Thymus (tissue), 11 donors: ENCODE data around the gene PALD1. TPM values are rescaled to one million over a fixed set of nuclear protein-coding genes. Genes with fewer than 3 reads are reported as not detected.

ENCODE experiments used
- DNase-seq, 9 donors: peaks; one replicate each; pipeline ENCODE4 v3.0.0-alpha.2; 2013; ENCODE audit warnings: low spot score in 9 of 9, low read depth in 6 of 9, missing footprints in 1 of 9
- H3K27ac ChIP-seq, 2 donors: one replicate each; pipeline ENCODE4 v1.5.1; 2013; ENCODE audit warnings: control low read depth in 1 of 2, low read depth in 1 of 2, low read length in 1 of 2, mild to moderate bottlenecking in 1 of 2, moderate library complexity in 1 of 2
- H3K27me3 ChIP-seq, 2 donors: one replicate each; pipeline ENCODE4 v1.5.1; 2013; ENCODE audit warnings: low read length in 1 of 2; ENCODE audit not compliant: control insufficient read depth in 2 of 2, insufficient read depth in 1 of 2
- H3K36me3 ChIP-seq, 2 donors: one replicate each; pipeline ENCODE4 v1.5.1; 2013; ENCODE audit warnings: low read length in 1 of 2, mild to moderate bottlenecking in 1 of 2, moderate library complexity in 1 of 2; ENCODE audit not compliant: control insufficient read depth in 2 of 2, insufficient read depth in 2 of 2
- H3K4me1 ChIP-seq, 2 donors: one replicate each; pipeline ENCODE4 v1.5.1; 2013; ENCODE audit warnings: low read length in 2 of 2; ENCODE audit not compliant: control insufficient read depth in 2 of 2, insufficient read depth in 2 of 2
- H3K4me3 ChIP-seq, 2 donors: one replicate each; pipeline ENCODE4 v1.5.1; 2013; ENCODE audit warnings: low read length in 2 of 2, control low read depth in 1 of 2, mild to moderate bottlenecking in 1 of 2
- H3K9me3 ChIP-seq, 2 donors: one replicate each; pipeline ENCODE4 v1.5.1; 2013; ENCODE audit warnings: low read length in 1 of 2, mild to moderate bottlenecking in 1 of 2; ENCODE audit not compliant: control insufficient read depth in 2 of 2, insufficient read depth in 1 of 2
- WGBS: extraction: QIAGEN DNeasy Blood & Tissue Kit; methylation state at CpG from one replicate; pipeline ENCODE4 v1.1.7; 2013; 5-methylcytosine and 5-hydroxymethylcytosine counted together
- polyA plus RNA-seq: library from polyadenylated mRNA; stranded (reverse); fragments of 200-250 nt; gene quantifications from one replicate; pipeline ENCODE4 v1.2.3, GENCODE V29; 2013
- total RNA-seq: library from RNA; stranded (reverse); fragments of 120-200 nt; gene quantifications from one replicate; pipeline ENCODE4 v1.2.4, GENCODE V29; 2013
- donor health status: healthy.

The PALD1 gene
- total and polyA plus RNA-seq, 2 donors: 7.3 to 10.3 TPM

GRCh38 chr10:70559861-70560260 lies 81.3 kb downstream of the PALD1 start:
- Histone ChIP-seq H3K27me3 (no peaks in the 10 kb centered on the region), H3K27ac (no peak overlapping the region), H3K9me3 (no peaks in the 10 kb centered on the region), H3K36me3 (peaks cover 0 to 2% of the 10 kb centered on the region in 2 donors), H3K4me1 (peaks cover 9 to 48% of the 10 kb centered on the region in 2 donors), H3K4me3 (no peak overlapping the region)
- 98% methylated on average over 5 of the region's 5 CpGs for WGBS
- no peak for DNase-seq

GRCh38 chr10:70560511-70560941 lies 82.0 kb downstream of the PALD1 start:
- H3K36me3 ChIP-seq: peaks cover 0 to 2% of the 10 kb centered on the region in 2 donors
- H3K4me3 ChIP-seq: no peak overlapping the region
- no peak for DNase-seq
- H3K9me3 ChIP-seq: no peaks in the 10 kb centered on the region
- peaks cover 9 to 48% of the 10 kb centered on the region in 2 donors for H3K4me1 ChIP-seq
- H3K27ac ChIP-seq: no peak overlapping the region
- WGBS: 96% methylated on average over 14 of the region's 14 CpGs
- no peaks in the 10 kb centered on the region for H3K27me3 ChIP-seq

- WGBS: 61% methylated on average over 10 of the region's 10 CpGs
- no peak overlapping the region for H3K4me3 ChIP-seq
- H3K36me3 ChIP-seq: peaks cover 0 to 2% of the 10 kb centered on the region in 2 donors
- H3K27ac ChIP-seq: no peak overlapping the region
- no peak for DNase-seq
- no peaks in the 10 kb centered on the region for H3K27me3 ChIP-seq
- peaks cover 9 to 48% of the 10 kb centered on the region in 2 donors for H3K4me1 ChIP-seq
- no peaks in the 10 kb centered on the region for H3K9me3 ChIP-seq
Observed at GRCh38 chr10:70561070-70561469, 82.5 kb downstream of the PALD1 start.

GRCh38 chr10:70561558-70561957 lies 83.0 kb downstream of the PALD1 start:
- WGBS: 51% methylated on average over 6 of the region's 6 CpGs
- Histone ChIP-seq H3K27me3 (no peaks in the 10 kb centered on the region), H3K9me3 (no peaks in the 10 kb centered on the region), H3K4me1 (peaks cover 9 to 48% of the 10 kb centered on the region in 2 donors), H3K27ac (no peak overlapping the region), H3K4me3 (no peak overlapping the region), H3K36me3 (peaks cover 0 to 2% of the 10 kb centered on the region in 2 donors)
- DNase-seq: peak in 1 of 9 donors; percentile 56

- Histone ChIP-seq H3K27ac (no peak overlapping the region), H3K36me3 (peaks cover 0 to 2% of the 10 kb centered on the region in 2 donors), H3K4me3 (no peak overlapping the region), H3K27me3 (no peaks in the 10 kb centered on the region), H3K4me1 (peaks cover 9 to 48% of the 10 kb centered on the region in 2 donors), H3K9me3 (no peaks in the 10 kb centered on the region)
- WGBS: 90% methylated on average over 15 of the region's 15 CpGs
- no peak for DNase-seq
Observed at GRCh38 chr10:70562036-70562755, 83.6 kb downstream of the PALD1 start.

- no peak overlapping the region for H3K4me3 ChIP-seq
- no peaks in the 10 kb centered on the region for H3K27me3 ChIP-seq
- H3K9me3 ChIP-seq: no peaks in the 10 kb centered on the region
- H3K36me3 ChIP-seq: peaks cover 0 to 2% of the 10 kb centered on the region in 2 donors
- peaks cover 9 to 45% of the 10 kb centered on the region in 2 donors for H3K4me1 ChIP-seq
- 81% methylated on average over 7 of the region's 7 CpGs for WGBS
- DNase-seq: no peak
- H3K27ac ChIP-seq: no peak overlapping the region
Observed at GRCh38 chr10:70563230-70563629, 84.7 kb downstream of the PALD1 start.

GRCh38 chr10:70564113-70564725 lies 85.7 kb downstream of the PALD1 start:
- Histone ChIP-seq H3K9me3 (no peaks in the 10 kb centered on the region), H3K4me3 (no peak overlapping the region), H3K36me3 (peaks cover 0 to 2% of the 10 kb centered on the region in 2 donors), H3K4me1 (peaks cover 9 to 42% of the 10 kb centered on the region in 2 donors), H3K27me3 (no peaks in the 10 kb centered on the region), H3K27ac (no peak overlapping the region)
- WGBS: 98% methylated on average over 21 of the region's 21 CpGs
- no peak for DNase-seq

GRCh38 chr10:70564901-70565351 lies 86.4 kb downstream of the PALD1 start:
- no peak overlapping the region for H3K4me3 ChIP-seq
- peaks cover 9 to 40% of the 10 kb centered on the region in 2 donors for H3K4me1 ChIP-seq
- H3K36me3 ChIP-seq: peaks cover 0 to 2% of the 10 kb centered on the region in 2 donors
- no peaks in the 10 kb centered on the region for H3K27me3 ChIP-seq
- no peaks in the 10 kb centered on the region for H3K9me3 ChIP-seq
- DNase-seq: no peak
- 98% methylated on average over 6 of the region's 6 CpGs for WGBS
- H3K27ac ChIP-seq: no peak overlapping the region
